NOMO-1 treated with dmso at 0.1 percent for 144 hours (cell line): ENCODE measurements around the gene SRP54.
"Not testable (repeated sequence)": the region's sequence is repeated elsewhere in the genome, so short reads cannot be mapped to it uniquely, and the experiment has no call there.

Source experiments
- DNase-seq: peaks from one replicate; lab custom pipeline; 2025; ENCODE audit not compliant: unreplicated experiment; lab: John Stamatoyannopoulos, UW

The SRP54 gene

GRCh38 chr14:34983148-34983760 is 462 bp downstream of the SRP54 start:
- no peak for DNase-seq

- DNase-seq: peak; percentile 48
These were observed 994 bp downstream of the SRP54 start for GRCh38 chr14:34983786-34984185.

GRCh38 chr14:34985740-34986139 is 2.9 kb downstream of the SRP54 start:
- DNase-seq: no peak

- no peak for DNase-seq
These were observed 4.4 kb downstream of the SRP54 start for GRCh38 chr14:34987180-34987579.

GRCh38 chr14:34989762-34990161 is 7.0 kb downstream of the SRP54 start:
- no peak for DNase-seq

- DNase-seq: no peak
These were observed 10.6 kb downstream of the SRP54 start for GRCh38 chr14:34993426-34993825.

GRCh38 chr14:34994668-34995067 is 11.9 kb downstream of the SRP54 start:
- no peak for DNase-seq

- no peak for DNase-seq
These were observed 15.0 kb downstream of the SRP54 start for GRCh38 chr14:34997762-34998161.

- DNase-seq: no peak
These were observed 16.7 kb downstream of the SRP54 start for GRCh38 chr14:34999500-34999899.

- DNase-seq: no peak
These were observed 18.8 kb downstream of the SRP54 start for GRCh38 chr14:35001621-35002020.

GRCh38 chr14:35004839-35005238 is 22.0 kb downstream of the SRP54 start:
- DNase-seq: no peak

- DNase-seq: no peak
These were observed 33.8 kb downstream of the SRP54 start for GRCh38 chr14:35016568-35016967.

GRCh38 chr14:35020713-35021112 is 37.9 kb downstream of the SRP54 start:
- DNase-seq: no peak

- no peak for DNase-seq
These were observed 45.6 kb downstream of the SRP54 start for GRCh38 chr14:35028435-35028834.

- DNase-seq: no peak
These were observed 49.8 kb downstream of the SRP54 start for GRCh38 chr14:35032562-35032961.

GRCh38 chr14:35034440-35034833 is 51.6 kb downstream of the SRP54 start:
- DNase-seq: no peak

GRCh38 chr14:35034944-35035554 is 52.3 kb downstream of the SRP54 start:
- not testable (repeated sequence) for DNase-seq

GRCh38 chr14:35038312-35038711 is 55.5 kb downstream of the SRP54 start:
- not testable (repeated sequence) for DNase-seq

- no peak for DNase-seq
These were observed 59.8 kb downstream of the SRP54 start for GRCh38 chr14:35042632-35043031.

GRCh38 chr14:35043046-35043445 is 60.3 kb downstream of the SRP54 start:
- no peak for DNase-seq

GRCh38 chr14:35044939-35045797 is 62.4 kb downstream of the SRP54 start:
- no peak for DNase-seq

GRCh38 chr14:35045798-35046047 is 62.9 kb downstream of the SRP54 start:
- DNase-seq: no peak
